ENCODE measurements around the gene CDCA7L.
A peak's percentile ranks its signal among the peaks of the same experiment; 100 is the strongest.

CDCA7L gene

GRCh38 chr7:21914671-21915070, 31.0 kb downstream of the CDCA7L start:
- in situ Hi-C loops (cut with HindIII; ENCODE audit: low pct_unique_long_range_greater_than_20kb, low sequenced_read_pairs): no loop called here
- no peak for DNase-seq (ENCODE audit: low read depth in 1 of 2, low spot score in 1 of 2)
- TF ChIP-seq JUND (IDR thresholded peaks at IDR 0.05; ENCODE audit: low read depth): no peak

GRCh38 chr7:21912931-21913780, 32.5 kb downstream of the CDCA7L start:
- in situ Hi-C loops (cut with HindIII; ENCODE audit: low pct_unique_long_range_greater_than_20kb, low sequenced_read_pairs): no loop called here
- DNase-seq (ENCODE audit: low read depth in 1 of 2, low spot score in 1 of 2): no peak
- no peak for TF ChIP-seq JUND (IDR thresholded peaks at IDR 0.05; ENCODE audit: low read depth)

DNA sequence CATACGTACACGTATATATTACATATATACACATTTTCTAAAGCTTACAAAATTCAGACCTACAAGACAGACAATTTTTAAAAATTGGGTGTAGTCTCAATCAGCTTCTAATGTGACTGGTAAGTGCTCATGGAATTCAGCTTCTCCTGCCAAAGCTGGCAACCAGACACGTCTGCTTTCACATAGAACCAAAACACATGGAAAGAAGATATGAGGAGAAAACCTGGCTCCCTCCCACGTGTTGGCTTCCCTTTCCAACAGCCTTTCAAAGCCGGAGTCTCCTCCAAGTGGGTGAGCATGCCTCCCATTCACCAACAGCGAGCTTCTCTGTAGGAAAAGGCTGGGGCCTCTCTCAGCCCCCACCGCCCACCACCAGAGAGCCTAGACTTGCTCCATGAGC, 33.4 kb downstream of the CDCA7L start:
- in situ Hi-C loops (cut with HindIII; ENCODE audit: low pct_unique_long_range_greater_than_20kb, low sequenced_read_pairs): no loop called here
- no peak for TF ChIP-seq JUND (IDR thresholded peaks at IDR 0.05; ENCODE audit: low read depth)
- no peak for DNase-seq (ENCODE audit: low read depth in 1 of 2, low spot score in 1 of 2)

GRCh38 chr7:21911341-21911875, 34.3 kb downstream of the CDCA7L start:
- DNase-seq (ENCODE audit: low read depth in 1 of 2, low spot score in 1 of 2): no peak
- in situ Hi-C loops (cut with HindIII; ENCODE audit: low pct_unique_long_range_greater_than_20kb, low sequenced_read_pairs): no loop called here
- no peak for TF ChIP-seq JUND (IDR thresholded peaks at IDR 0.05; ENCODE audit: low read depth)

GRCh38 chr7:21910253-21910652, 35.4 kb downstream of the CDCA7L start:
- TF ChIP-seq JUND (IDR thresholded peaks at IDR 0.05; ENCODE audit: low read depth): no peak
- in situ Hi-C loops (cut with HindIII; ENCODE audit: low pct_unique_long_range_greater_than_20kb, low sequenced_read_pairs): no loop called here
- DNase-seq (ENCODE audit: low read depth in 1 of 2, low spot score in 1 of 2): no peak

GRCh38 chr7:21908746-21909145, 37.0 kb downstream of the CDCA7L start:
- no peak for DNase-seq (ENCODE audit: low read depth in 1 of 2, low spot score in 1 of 2)
- in situ Hi-C loops (cut with HindIII; ENCODE audit: low pct_unique_long_range_greater_than_20kb, low sequenced_read_pairs): no loop called here
- no peak for TF ChIP-seq JUND (IDR thresholded peaks at IDR 0.05; ENCODE audit: low read depth)

GRCh38 chr7:21903020-21903786, 42.5 kb downstream of the CDCA7L start:
- no peak for DNase-seq (ENCODE audit: low read depth in 1 of 2, low spot score in 1 of 2)
- in situ Hi-C loops (cut with HindIII; ENCODE audit: low pct_unique_long_range_greater_than_20kb, low sequenced_read_pairs): no loop called here
- no peak for TF ChIP-seq JUND (IDR thresholded peaks at IDR 0.05; ENCODE audit: low read depth)

DNA sequence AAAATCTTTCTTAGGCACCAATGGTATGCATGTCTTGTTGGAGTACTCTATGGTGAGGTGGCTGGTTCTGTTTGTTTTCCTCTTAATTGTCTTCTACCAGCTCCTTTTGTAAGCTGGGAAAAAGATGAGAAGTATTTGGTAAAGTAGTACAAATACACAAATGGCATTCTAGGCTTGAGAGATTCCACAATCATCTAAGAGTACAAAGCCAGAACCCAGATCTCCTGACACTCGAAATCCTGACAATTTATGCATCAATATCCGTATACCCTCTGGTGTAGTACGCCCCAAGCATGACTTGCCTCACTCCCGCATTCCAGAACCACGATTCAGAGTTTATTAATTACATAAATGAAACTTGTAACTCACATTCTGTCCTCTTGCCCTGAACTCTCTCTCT, 43.5 kb downstream of the CDCA7L start:
- no peak for TF ChIP-seq JUND (IDR thresholded peaks at IDR 0.05; ENCODE audit: low read depth)
- in situ Hi-C loops (cut with HindIII; ENCODE audit: low pct_unique_long_range_greater_than_20kb, low sequenced_read_pairs): no loop called here
- DNase-seq (ENCODE audit: low read depth in 1 of 2, low spot score in 1 of 2): no peak

- in situ Hi-C loops (cut with HindIII; ENCODE audit: low pct_unique_long_range_greater_than_20kb, low sequenced_read_pairs): no loop called here
- no peak for TF ChIP-seq JUND (IDR thresholded peaks at IDR 0.05; ENCODE audit: low read depth)
- DNase-seq (ENCODE audit: low read depth in 1 of 2, low spot score in 1 of 2): no peak
These were observed 47.3 kb downstream of the CDCA7L start for GRCh38 chr7:21898265-21898930.

GRCh38 chr7:21893401-21893800, 52.3 kb downstream of the CDCA7L start:
- in situ Hi-C loops (cut with HindIII; ENCODE audit: low pct_unique_long_range_greater_than_20kb, low sequenced_read_pairs): no loop called here
- DNase-seq (ENCODE audit: low read depth in 1 of 2, low spot score in 1 of 2): peak in 1 of 2 experiments; percentile 11

DNA sequence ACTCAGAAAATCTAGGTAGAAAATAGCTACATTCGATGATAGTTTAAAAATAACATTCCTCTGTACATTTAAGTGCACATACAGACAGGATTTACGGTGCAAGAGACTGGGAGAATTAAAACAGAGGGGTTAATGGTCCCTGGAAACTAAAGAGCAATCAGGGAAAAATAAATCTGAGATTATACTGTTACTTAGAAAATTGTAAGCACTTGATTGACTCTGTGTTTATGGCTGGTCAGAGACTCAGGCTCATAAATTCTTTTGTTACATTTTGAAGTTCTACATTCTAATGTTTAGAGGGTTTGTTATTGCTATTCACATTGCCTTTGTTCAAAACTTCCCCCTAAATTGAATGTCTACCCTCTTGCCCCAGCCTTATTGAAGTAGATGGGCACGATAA, 54.4 kb downstream of the CDCA7L start:
- no peak for TF ChIP-seq JUND (IDR thresholded peaks at IDR 0.05; ENCODE audit: low read depth)
- DNase-seq (ENCODE audit: low read depth in 1 of 2, low spot score in 1 of 2): no peak
- in situ Hi-C loops (cut with HindIII; ENCODE audit: low pct_unique_long_range_greater_than_20kb, low sequenced_read_pairs): no loop called here

More at GRCh38 chr7:21893401-21893800, 52.3 kb downstream of the CDCA7L start:
- no peak for TF ChIP-seq JUND (IDR thresholded peaks at IDR 0.05; ENCODE audit: low read depth)

GRCh38 chr7:21887779-21888178, 57.9 kb downstream of the CDCA7L start:
- TF ChIP-seq JUND (IDR thresholded peaks at IDR 0.05; ENCODE audit: low read depth): no peak
- no peak for DNase-seq (ENCODE audit: low read depth in 1 of 2, low spot score in 1 of 2)
- in situ Hi-C loops (cut with HindIII; ENCODE audit: low pct_unique_long_range_greater_than_20kb, low sequenced_read_pairs): no loop called here
